ENCODE results near the gene HMCN1.
A peak's percentile ranks its signal among the peaks of the same experiment; 100 is the strongest.

Gene HMCN1

GRCh38 chr1:185972096-185972850, 238.1 kb downstream of the HMCN1 start:
- no peak for DNase-seq

- no peak for DNase-seq
These were observed 239.5 kb downstream of the HMCN1 start for GRCh38 chr1:185973645-185974044.

- DNase-seq = no peak
These were observed 240.4 kb downstream of the HMCN1 start for GRCh38 chr1:185974367-185975170.

- no peak for DNase-seq
These were observed 246.7 kb downstream of the HMCN1 start for GRCh38 chr1:185980891-185981290.

- peak; percentile 12 for DNase-seq
These were observed 250.1 kb downstream of the HMCN1 start for GRCh38 chr1:185984113-185984836.

GRCh38 chr1:185987611-185988321, 253.6 kb downstream of the HMCN1 start:
- DNase-seq = no peak

- DNase-seq = no peak
These were observed 256.4 kb downstream of the HMCN1 start for GRCh38 chr1:185990565-185990964.

- no peak for DNase-seq
These were observed 257.1 kb downstream of the HMCN1 start for GRCh38 chr1:185991266-185991665.

- DNase-seq = no peak
These were observed 262.0 kb downstream of the HMCN1 start for GRCh38 chr1:185996211-185996610.

- DNase-seq = no peak
These were observed 264.2 kb downstream of the HMCN1 start for GRCh38 chr1:185998391-185998790.

- DNase-seq = no peak
These were observed 268.2 kb downstream of the HMCN1 start for GRCh38 chr1:186002406-186002805.

- no peak for DNase-seq
These were observed 275.0 kb downstream of the HMCN1 start for GRCh38 chr1:186009039-186009737.

- no peak for DNase-seq
These were observed 280.3 kb downstream of the HMCN1 start for GRCh38 chr1:186014370-186015037.

- no peak for DNase-seq
These were observed 282.7 kb downstream of the HMCN1 start for GRCh38 chr1:186016856-186017255.

GRCh38 chr1:186022184-186022583, 288.0 kb downstream of the HMCN1 start:
- no peak for DNase-seq

GRCh38 chr1:186026946-186027345, 292.8 kb downstream of the HMCN1 start:
- DNase-seq = no peak

- no peak for DNase-seq
These were observed 293.4 kb downstream of the HMCN1 start for GRCh38 chr1:186027621-186028020.

GRCh38 chr1:186030453-186030852, 296.3 kb downstream of the HMCN1 start:
- no peak for DNase-seq

- no peak for DNase-seq
These were observed 299.7 kb downstream of the HMCN1 start for GRCh38 chr1:186033847-186034271.

- no peak for DNase-seq
These were observed 308.0 kb downstream of the HMCN1 start for GRCh38 chr1:186042230-186042629.

- no peak for DNase-seq
These were observed 309.1 kb downstream of the HMCN1 start for GRCh38 chr1:186043296-186043695.
